Eye (tissue), 1 donor: ENCODE measurements around the gene SORT1.
A peak's percentile ranks its signal among the peaks of the same experiment; 100 is the strongest.
"Not testable (repeated sequence)": the region's sequence is repeated elsewhere in the genome, so short reads cannot be mapped to it uniquely, and the experiment has no call there.

ENCODE experiments used
- DNase-seq: peaks from one replicate; pipeline ENCODE4 v3.0.0-alpha.2; 2015

The SORT1 gene

DNA sequence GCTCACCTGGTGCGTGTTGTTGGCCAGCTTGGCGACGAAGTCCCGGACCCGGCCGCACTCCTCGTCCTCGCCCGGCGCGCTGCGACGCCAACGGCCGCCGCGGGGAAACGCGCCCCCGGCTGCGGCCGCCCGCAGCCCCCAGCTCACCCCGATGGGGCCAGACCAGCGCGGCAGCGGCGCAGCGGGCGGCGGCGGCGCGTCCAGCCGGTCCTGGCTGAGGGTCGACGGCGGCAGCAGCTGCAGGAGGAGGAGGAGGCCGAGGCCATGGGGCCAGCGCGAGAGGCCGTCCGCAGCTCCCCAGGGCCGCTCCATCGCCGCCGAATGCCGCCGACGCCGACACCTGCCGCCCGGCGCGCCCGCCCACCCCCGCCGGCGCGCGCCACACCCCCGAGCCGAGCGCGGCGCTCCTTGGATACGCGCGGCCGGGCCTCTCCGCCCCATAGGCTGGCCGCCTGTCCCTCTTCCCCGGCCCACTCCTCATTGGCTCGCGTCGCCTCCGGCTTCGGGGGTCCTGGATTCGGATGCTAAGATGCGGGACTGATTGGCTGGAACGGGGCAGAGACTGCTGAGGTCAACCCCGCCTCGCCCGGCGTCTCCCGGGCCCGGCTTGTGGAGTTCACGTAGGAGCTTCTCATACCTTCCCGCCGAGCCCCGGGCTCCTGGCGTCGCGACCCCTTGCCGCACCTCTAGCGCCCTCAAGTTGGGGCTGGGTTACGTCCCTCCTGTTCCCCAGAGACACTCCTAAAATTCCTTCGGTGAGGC lies at the start of gene SORT1:
SORT1 (minus strand) TSS at position 338 of the 762 bp plus-strand sequence; CDS start at position 312, 26 bp downstream.
- DNase-seq: peak; percentile 97

DNA sequence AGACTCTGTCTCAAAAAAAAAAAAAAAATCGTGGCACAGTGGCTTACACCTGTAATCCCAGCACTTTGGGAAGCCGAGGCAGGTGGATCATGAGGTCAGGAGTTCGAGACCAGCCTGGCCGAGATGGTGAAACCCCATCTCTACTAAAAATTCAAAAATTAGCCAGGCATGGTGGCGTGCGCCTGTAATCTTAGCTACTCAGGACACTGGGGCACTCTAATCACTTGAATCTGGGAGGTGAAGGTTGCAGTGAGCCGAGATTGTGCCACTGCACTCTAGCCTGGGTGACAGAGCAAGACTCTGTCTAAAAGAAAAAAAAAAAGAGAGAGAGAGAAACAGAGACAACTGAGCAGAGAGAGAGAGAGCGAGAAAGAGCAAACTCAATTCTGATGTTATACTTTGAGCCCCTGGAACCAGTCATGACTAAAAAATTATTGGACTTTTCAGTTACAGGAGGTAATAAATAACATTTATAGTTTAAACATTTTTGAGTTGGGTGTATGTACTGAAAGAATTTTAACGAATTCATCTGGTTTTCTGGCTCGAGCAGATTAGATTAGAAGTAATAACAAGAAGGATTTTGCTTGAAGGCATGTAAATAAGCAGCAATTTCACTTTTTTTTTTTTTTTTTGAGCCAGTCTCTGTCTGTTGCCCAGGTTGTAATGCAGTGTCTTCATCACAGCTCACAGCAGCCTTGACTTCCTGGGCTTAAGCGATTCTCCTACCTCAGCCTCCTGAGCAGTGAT lies 48.4 kb upstream of the SORT1 start:
- DNase-seq: not testable (repeated sequence)

DNA sequence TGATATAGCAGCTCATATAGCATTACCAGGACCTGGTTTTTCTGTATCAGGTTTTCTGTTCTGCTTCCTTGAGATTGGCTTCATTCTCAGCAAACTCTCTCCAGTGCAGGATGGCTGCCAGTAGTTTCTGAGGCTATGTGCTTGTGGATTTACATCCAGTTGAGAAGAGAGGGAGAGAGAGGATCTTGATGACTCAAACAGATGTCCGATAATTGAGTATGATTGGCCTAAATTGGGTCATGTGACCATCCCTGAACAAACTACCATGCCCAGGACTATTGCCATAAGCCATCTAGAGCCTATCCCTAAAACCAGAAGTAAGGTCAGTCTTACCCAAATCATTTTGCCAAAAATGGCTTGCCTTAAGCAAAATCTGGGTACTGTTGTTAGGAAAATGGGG lies 46.6 kb upstream of the SORT1 start:
- no peak for DNase-seq

DNA sequence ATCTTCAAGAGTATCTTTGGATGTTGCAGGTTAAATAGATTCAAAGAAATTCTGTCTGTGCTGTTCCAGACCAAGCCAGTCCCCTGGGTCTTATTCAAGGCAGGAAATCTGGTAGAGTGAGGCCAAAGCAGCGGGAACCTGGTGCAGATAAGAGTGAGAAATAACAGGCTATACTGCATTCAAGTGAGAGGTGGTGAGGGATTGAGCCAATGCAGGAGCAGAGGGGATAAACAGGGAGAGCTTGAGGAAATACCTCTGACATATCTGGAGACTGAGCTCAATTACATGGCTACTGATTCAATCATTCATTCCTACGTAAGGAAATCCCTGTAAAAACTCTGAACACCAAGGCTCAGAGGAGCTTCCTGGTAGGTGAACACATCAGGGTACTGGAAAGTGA lies 45.8 kb upstream of the SORT1 start:
- no peak for DNase-seq

DNA sequence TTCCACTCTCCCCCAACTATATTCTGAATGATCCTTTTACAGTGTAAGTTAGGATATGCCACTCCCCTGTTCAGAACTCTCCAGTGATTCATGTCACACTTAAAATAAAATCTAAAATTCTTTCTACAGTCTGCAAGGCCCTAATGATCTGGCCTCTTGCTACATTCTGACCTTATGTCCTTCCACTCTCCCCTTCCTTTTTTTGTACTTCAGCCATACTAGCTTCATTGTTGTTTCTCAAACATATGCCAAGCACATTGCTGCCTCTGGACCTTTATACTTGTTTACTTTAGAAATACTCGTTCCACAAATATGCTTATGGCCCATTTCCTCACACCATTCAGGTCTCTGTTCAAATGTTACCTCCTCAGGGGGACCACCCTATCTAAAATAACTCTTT lies 43.4 kb upstream of the SORT1 start:
- no peak for DNase-seq

DNA sequence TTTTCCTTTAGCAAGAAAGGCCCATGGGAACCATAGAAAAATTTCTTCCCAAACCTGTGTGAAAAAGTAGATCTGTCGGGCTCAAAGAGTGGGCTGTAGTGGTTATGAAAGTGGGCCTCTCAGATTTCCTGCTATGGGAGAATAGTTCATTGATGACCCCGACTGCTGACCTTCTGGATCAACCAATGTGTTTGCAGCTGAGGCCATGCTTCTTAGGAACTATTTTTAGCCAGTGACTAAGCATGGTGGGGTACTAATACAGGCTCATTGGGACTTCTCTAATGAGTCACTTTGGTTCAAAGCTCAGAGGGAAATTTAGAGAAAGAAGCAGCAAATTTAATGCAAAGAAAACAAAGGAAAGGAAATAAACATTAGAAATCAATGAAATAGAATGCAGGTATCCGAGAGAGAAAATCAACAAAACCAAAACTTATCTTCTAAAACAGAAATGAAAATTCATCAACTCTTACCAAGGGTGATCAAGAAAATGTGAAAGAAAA lies 41.1 kb upstream of the SORT1 start:
- no peak for DNase-seq

DNA sequence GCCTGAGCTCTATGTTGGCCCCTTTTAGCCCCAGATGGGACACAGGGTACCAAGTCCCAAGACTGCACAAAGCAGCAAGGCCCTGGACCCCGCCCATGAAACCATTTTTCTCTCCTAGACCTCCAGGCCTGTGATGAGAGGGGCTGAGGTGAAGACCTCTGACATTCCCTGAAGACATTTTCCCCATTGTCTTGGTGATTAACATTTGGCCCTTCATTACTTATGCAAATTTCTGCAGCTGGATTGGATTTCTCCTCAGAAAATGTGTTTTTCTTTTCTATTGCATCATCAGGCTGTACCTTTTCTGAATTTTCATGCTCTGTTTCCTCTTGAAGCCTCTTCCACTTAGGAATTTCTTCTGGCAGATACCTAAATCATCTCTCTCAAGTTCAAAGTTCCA lies 36.8 kb upstream of the SORT1 start:
- no peak for DNase-seq

DNA sequence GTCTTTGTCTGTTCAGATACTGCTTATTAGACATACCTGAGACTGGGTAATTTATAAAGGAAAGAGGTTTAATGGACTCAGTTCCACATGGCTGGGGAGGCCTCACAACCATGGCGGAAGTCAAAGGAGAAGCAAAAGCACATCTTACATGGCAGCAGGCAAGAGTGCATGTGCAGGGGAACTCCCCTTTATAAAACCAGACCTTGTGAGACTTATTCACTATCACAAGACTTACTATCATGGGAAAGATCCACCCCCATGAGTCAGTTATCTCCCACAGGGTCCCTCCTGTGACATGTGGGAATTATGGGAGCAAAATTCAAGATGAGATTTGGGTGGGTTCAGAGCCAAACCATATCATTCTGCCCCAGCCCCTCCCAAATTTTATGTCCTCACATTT lies 35.6 kb upstream of the SORT1 start:
- DNase-seq: no peak

DNA sequence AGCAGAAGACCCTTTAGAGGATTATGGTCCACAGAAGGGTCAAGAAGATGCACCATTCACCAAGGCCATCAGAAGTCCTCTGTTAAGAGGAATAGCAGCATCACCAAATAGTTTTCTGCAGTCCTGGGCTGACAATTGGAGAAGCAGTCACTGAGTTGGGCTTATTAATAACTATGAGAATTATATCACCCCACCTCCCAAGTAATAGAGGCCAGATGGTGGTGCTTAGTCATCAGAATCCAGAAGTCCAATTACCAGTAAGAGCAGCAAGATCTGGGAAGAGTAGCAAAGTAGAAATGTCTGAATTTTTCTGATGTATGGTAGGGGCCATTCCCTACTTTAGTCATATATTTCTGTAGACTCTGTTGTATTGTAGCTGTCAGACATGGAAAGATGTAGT lies 34.6 kb upstream of the SORT1 start:
- DNase-seq: no peak

DNA sequence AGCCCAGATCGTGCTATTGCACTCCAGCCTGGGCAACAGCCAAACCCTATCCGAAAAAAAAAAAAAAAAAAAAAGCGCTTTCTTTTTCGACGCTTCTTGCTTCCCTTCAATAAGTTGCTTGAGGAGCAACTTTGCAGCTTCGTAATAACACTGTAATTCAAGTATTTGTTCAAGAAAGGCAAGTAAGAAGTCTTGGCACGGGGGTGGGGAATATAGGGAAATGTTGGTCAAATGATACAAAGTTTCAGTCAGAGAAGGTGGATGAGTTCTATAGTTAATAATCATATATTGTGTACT lies 29.4 kb upstream of the SORT1 start:
- DNase-seq: no peak

DNA sequence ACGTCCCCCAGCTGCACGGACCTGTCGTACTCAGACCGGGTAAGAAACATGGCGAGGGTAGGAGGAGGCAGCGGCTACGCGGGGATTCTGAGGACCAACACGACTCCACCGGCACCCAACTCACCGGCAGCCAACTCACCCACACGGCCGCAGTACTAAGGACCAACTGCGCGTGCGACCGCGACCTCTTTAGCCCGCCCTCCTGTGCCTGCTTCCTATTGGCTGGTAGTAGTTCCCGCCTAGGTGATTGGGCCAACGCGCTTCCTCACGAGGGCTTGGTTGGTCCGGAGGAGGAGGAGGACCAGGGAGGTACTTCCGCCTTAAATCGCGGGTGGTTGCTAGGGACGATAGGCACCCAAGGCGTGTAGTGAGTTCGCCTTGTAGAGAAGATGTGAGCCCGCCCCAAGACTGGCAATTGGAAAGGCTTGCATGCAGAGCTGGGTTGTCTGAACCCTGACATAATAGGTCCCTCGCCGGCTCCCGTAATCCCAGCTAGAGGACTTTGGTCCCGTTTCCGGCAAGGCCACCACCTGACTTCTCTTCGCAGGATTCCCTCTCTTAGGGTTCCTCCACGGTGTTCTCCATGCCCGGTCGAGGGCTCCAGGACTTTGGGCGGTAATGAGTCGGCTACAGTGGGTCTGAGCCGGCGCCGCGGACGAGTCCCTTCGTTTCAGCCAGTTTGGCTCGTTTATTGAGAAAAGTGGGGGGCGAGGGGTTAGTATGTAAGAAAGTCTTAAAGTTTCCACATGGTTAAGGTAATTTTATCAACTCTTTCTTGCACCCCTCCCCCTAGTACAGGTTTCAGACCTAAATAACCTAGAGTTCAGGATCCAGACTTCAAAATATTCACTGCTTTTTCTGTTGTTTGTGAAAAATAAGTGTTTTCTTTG lies 28.8 kb upstream of the SORT1 start, which contains the start of gene PSMA5:
PSMA5 (minus strand) TSS at position 168 of the 890 bp plus-strand sequence; CDS start at position 50, 118 bp downstream.
- peak; percentile 99 for DNase-seq

DNA sequence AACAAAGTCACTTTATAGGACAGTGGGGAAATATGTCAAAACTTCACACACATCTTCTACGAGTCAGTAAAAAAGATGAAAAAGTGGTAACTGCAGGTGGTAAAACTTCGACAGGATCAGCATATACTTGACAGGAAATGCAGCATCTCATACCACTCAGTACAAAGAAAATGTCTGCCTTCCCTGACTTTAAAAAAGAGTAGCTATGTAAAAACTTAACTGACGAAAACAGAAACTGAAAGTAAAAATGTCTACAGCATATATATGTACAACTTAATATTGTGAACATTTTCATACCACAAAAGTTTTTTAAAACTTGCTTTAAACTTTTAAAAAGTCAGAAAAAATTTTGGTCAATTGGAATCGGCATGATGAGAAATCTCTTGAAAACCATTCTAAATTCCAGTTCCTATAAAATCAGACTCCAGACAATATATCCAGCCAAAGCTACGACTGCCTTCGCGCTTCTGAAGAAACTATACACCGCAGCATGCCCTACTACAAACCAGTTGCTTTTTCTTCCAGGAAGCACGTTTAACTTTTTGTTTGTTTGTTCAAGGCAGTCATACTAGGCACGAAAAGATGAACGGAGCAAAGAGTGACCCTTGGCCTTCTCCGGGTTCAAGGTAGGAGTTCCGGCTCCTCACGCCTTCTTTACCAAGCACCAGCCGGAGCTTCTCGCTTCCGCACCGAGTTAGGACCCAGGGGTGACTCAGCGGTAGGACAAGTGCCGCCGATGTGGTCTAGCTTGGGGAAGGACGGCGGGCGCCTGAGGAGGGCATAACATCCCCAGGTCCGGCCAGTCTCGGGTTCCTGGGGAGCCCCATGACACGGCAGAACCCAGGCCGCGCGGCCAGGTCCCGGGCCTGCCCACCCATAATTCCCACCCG lies 27.9 kb upstream of the SORT1 start:
- DNase-seq: no peak

DNA sequence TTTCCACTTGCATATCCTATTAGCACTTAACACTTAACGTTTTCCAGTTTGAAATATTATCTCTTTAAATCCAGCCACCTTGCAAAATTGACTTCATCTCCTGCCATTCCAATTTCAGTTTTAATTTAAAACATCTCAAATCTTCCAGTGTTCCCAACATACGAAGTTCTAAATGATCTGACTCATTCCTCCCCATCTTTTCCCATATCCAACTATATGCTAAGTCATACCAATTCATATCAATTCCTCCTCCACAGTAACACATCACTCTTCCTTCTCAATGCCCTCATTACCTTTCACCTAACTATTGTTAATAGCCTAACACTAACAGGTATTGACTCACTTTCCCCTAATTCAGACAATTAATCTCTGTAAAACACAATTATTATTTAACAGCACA lies 25.8 kb upstream of the SORT1 start:
- DNase-seq: no peak

DNA sequence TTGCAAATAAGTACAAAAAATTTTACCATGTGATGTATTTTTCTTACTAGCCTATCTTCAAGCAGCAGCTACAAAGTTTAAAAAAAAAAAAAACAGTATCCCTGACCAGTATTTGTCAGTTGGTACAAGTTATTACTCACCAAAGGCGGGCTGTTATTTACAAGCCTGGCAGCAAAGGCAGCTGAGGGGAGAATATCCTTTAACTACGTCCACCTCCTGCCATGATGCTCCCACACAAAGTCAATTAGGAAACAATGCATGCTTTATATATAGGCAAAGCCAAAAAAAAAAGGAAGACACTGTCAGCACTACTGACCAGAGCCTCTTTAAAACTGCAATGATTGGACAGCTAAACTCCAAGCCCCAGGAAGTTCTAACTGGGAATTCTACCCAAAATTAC lies 14.8 kb upstream of the SORT1 start:
- no peak for DNase-seq

DNA sequence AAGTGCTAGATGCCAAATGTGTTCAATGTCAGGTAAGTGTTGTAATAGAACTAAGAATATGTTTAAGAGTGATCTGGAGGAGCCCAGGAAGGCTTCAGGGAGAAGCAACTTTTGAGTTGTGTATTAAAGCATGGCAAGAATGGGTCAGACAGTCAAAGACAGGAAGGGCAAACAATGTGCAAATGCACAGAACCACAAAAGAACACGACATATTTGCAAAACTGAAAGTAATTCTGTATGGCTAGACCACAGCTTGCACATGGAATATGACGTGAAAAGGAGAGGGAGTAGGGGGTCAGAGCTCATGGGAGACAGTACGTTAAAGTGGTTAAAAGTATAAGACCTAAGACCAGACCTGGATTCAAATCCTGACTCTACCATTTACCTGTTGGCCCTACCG lies 7.1 kb upstream of the SORT1 start:
- no peak for DNase-seq

DNA sequence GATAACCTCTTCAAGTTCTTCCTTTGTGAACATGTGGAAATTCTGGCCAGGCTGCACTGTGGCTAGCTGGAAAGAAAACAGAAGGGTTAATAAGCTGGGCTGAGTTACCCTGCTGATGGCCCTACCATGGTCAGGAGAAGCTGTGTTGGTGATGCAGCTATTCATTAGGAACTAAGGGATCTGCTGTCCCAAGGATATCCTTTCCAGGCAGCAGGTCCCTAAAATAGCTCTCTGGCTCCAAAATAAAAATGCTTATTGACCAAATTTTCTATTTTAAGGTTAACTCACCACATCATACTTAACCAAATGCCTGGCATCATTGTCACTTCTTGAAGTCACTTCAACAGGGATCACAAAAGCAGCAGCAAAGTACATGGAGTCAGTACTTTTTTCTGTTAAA lies 4.3 kb upstream of the SORT1 start:
- no peak for DNase-seq

DNA sequence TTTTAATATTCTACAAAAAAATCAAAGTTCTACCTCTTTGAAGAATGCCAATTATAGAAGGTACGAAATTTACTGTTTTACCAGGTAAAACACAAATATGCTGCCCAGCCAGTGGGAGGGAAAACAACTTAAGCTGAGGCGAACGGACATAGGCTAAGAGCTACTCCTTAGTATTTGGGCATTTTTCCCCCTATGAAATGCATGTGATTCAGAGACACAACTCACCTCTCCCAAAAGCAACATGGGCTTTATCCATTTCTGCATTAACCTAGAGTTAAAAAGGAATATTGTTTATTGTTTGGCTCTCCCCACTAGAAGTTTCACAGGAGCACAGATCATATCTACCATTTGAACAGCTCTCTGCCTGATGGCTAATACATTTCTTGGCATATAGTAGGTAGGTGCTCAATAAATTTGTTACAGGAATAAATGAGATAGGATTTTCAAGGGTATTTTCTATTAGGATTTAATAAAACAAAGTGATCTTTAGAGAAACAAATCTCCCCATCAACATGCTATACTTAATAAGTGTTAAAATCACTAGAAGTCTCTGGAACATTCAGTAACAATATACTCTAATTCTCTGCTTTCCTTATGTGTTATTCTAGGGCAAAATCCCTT lies 2.4 kb upstream of the SORT1 start:
- no peak for DNase-seq

DNA sequence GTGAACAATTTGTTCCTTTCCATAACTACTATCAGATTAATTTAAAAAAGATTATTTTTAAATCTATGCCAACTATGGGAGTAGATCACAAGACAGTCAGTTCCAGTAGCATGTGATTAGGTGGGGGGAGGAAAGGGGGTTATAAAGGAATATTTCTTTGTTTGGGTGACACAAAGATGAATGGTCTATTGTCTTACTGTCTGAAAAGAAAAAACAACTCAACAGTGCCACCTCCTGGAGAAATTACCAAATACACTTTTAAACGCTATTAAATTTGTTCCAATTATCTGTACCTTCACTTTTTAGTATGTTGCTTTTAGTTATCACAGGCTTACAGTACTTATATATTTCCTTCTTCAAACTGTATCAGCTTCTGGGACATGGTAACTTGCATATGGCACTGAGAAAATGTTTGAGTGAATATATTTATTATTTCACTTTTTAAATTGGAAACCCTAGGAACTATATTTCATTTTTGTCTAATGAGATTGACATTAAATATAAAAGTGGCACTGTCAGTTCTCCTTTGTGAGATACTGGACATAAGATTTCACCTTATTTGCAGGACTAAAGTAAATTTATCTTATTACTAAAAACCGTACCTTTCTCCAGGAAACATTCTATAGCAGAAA lies 1.7 kb upstream of the SORT1 start:
- peak; percentile 95 for DNase-seq

DNA sequence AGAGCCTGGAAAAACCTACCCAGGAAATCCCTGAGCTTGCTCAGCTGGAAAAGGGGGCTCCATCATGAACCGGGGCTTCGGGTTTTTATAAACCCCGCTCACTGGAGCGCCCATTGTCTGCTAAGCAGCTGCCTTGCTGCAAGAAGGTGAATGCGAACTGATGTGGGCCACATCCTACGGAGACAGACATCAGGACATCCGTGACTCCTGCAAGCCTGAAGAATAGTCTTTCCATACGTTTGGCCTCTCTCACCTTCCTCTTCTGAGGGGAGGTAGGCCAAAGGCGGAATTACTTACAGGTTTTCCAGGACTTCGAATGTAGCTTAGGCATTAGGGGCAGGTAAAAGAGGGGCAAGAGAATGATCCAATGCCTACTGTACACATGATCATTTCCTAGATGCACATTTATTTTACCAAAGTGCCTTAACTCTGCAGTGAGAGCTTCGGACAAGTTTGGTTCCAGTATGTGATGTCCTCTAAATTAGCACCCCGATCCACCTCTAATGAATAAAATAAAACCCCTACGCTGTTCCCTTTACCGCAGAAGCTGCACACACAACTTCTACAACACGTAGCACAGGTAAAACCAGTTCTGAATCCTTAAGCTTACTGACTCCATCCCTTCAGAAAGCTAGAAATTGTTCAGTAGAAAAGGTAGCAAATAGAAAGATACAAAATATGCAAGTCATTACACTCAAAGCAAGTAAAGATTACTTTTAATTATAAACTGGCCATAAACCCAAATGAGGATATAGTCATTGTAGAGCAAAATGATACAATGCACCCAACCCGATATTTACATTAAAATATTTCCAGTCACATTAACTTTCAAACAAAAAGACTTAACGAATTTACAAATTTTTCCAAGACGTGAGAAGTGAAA lies 866 bp upstream of the SORT1 start:
- no peak for DNase-seq
